ENCODE data around the gene NUDT15.
A peak's percentile ranks its signal among the peaks of the same experiment; 100 is the strongest.

Gene NUDT15

DNA sequence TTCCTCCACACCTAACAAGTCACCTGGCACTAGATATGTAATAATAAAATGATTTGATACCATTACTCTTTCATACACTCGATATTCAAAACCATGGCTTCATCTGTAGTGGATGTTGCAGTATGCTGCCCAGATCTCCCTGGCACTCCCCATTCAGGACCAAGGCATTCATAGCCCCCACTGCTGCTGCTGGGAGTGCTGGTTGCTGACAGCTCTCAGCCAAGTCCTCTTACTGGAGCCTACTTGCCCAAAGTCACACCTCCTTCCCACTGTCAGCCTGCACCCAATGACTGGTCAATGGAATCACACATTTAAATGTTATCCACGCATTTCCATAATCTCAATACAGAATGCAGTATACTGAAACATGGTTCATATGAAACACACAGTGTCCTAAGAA is 40.1 kb upstream of the NUDT15 start (continued):
- TF ChIP-seq ZNF391 (tag by site-specific recombination; IDR thresholded peaks at IDR 0.05; ENCODE audit: borderline replicate concordance, low read depth) (no peak), ZNF658 (tag by site-specific recombination; IDR thresholded peaks at IDR 0.05) (no peak), ZNF146 (tag by site-specific recombination; IDR thresholded peaks at IDR 0.05) (no peak), ZBTB7A (tag by site-specific recombination; IDR thresholded peaks at IDR 0.05; ENCODE audit: low read depth) (no peak), ZNF366 (tag by site-specific recombination; conservative IDR thresholded peaks at IDR 0.05) (no peak)
- TF ChIP-seq, protein P1, sequence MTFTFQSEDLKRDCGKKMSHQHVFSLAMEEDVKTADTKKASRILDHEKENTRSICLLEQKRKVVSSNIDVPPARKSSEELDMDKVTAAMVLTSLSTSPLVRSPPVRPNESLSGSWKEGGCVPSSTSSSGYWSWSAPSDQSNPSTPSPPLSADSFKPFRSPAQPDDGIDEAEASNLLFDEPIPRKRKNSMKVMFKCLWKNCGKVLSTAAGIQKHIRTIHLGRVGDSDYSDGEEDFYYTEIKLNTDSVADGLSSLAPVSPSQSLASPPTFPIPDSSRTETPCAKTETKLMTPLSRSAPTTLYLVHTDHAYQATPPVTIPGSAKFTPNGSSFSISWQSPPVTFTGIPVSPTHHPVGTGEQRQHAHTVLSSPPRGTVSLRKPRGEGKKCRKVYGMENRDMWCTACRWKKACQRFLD (tag by site-specific recombination; IDR thresholded peaks at IDR 0.05): no peak

DNA sequence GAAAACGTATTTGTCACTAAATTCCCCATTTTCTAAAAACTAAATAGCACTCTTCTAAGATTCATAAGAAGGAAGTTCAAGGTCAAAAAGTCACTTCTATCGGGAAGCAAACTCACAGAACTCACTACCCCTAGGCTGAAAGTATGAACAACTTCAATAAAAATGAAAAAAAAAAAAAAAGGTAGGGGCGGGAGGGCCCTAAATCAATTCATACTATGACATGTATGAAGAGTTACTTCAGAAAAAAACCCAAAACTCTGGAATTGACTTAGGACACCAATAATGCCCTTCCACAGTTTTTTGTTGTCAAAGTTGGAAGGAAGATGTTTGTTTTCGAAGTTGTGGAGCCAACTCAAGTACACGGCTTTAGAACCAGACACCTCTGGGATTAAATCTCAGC is 37.6 kb upstream of the NUDT15 start:
- ChIA-PET POLR2A (interaction anchor here (0.6 kb wide), 1 partner anchor 166 kb away, joined by 6 read pairs; no protein-coding TSS in a partner anchor), CTCF (interaction anchor here (1.3 kb wide), 1 partner anchor 38 kb away, joined by 5 read pairs; the partner anchor contains the start of gene NUDT15)
- H3K4me1 ChIP-seq (ENCODE audit: control insufficient read depth, insufficient read depth, low read length): peaks cover 2% of the 10 kb centered on the region; the same call in 1 of the 2 replicates
- H3K36me3 ChIP-seq (ENCODE audit: control insufficient read depth in 2 of 2, insufficient read depth in 1 of 2, low read length in 2 of 2): peaks cover 0 to 19% of the 10 kb centered on the region in 2 experiments; a peak in 2 of 3 replicates
- H3K27ac ChIP-seq (ENCODE audit: extremely low read depth, low read depth, low read length): no peak overlapping the region
- no peaks in the 10 kb centered on the region for H3K9me3 ChIP-seq (ENCODE audit: control insufficient read depth, insufficient read depth, low read depth, low read length)
- peak overlapping the region; percentile 99 for H3K4me3 ChIP-seq (ENCODE audit: low read depth, low read length)
- TF ChIP-seq, protein P2, sequence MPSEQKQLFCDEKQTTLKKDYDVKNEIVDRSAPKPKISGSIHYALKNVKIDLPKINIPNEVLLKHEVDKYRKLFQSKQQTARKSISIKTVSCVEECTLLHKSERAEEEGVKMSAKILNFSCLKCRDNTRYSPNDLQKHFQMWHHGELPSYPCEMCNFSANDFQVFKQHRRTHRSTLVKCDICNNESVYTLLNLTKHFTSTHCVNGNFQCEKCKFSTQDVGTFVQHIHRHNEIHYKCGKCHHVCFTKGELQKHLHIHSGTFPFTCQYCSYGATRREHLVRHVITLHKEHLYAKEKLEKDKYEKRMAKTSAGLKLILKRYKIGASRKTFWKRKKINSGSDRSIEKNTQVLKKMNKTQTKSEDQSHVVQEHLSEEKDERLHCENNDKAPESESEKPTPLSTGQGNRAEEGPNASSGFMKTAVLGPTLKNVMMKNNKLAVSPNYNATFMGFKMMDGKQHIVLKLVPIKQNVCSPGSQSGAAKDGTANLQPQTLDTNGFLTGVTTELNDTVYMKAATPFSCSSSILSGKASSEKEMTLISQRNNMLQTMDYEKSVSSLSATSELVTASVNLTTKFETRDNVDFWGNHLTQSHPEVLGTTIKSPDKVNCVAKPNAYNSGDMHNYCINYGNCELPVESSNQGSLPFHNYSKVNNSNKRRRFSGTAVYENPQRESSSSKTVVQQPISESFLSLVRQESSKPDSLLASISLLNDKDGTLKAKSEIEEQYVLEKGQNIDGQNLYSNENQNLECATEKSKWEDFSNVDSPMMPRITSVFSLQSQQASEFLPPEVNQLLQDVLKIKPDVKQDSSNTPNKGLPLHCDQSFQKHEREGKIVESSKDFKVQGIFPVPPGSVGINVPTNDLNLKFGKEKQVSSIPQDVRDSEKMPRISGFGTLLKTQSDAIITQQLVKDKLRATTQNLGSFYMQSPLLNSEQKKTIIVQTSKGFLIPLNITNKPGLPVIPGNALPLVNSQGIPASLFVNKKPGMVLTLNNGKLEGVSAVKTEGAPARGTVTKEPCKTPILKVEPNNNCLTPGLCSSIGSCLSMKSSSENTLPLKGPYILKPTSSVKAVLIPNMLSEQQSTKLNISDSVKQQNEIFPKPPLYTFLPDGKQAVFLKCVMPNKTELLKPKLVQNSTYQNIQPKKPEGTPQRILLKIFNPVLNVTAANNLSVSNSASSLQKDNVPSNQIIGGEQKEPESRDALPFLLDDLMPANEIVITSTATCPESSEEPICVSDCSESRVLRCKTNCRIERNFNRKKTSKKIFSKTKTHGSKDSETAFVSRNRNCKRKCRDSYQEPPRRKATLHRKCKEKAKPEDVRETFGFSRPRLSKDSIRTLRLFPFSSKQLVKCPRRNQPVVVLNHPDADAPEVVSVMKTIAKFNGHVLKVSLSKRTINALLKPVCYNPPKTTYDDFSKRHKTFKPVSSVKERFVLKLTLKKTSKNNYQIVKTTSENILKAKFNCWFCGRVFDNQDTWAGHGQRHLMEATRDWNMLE (tag by site-specific recombination; conservative IDR thresholded peaks at IDR 0.05; ENCODE audit: low read depth): no peak
- TF ChIP-seq ZNF350 (tag by site-specific recombination; IDR thresholded peaks at IDR 0.05): no peak
- no peak for TF ChIP-seq ZNF19 (tag by site-specific recombination; IDR thresholded peaks at IDR 0.05; ENCODE audit: low read depth)
- TF ChIP-seq, protein P3, sequence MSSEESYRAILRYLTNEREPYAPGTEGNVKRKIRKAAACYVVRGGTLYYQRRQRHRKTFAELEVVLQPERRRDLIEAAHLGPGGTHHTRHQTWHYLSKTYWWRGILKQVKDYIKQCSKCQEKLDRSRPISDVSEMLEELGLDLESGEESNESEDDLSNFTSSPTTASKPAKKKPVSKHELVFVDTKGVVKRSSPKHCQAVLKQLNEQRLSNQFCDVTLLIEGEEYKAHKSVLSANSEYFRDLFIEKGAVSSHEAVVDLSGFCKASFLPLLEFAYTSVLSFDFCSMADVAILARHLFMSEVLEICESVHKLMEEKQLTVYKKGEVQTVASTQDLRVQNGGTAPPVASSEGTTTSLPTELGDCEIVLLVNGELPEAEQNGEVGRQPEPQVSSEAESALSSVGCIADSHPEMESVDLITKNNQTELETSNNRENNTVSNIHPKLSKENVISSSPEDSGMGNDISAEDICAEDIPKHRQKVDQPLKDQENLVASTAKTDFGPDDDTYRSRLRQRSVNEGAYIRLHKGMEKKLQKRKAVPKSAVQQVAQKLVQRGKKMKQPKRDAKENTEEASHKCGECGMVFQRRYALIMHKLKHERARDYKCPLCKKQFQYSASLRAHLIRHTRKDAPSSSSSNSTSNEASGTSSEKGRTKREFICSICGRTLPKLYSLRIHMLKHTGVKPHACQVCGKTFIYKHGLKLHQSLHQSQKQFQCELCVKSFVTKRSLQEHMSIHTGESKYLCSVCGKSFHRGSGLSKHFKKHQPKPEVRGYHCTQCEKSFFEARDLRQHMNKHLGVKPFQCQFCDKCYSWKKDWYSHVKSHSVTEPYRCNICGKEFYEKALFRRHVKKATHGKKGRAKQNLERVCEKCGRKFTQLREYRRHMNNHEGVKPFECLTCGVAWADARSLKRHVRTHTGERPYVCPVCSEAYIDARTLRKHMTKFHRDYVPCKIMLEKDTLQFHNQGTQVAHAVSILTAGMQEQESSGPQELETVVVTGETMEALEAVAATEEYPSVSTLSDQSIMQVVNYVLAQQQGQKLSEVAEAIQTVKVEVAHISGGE (tag by site-specific recombination; conservative IDR thresholded peaks at IDR 0.05; ENCODE audit: low read depth): no peak
- TF ChIP-seq ZNF558 (tag by site-specific recombination; IDR thresholded peaks at IDR 0.05): no peak
- TF ChIP-seq, protein P4, sequence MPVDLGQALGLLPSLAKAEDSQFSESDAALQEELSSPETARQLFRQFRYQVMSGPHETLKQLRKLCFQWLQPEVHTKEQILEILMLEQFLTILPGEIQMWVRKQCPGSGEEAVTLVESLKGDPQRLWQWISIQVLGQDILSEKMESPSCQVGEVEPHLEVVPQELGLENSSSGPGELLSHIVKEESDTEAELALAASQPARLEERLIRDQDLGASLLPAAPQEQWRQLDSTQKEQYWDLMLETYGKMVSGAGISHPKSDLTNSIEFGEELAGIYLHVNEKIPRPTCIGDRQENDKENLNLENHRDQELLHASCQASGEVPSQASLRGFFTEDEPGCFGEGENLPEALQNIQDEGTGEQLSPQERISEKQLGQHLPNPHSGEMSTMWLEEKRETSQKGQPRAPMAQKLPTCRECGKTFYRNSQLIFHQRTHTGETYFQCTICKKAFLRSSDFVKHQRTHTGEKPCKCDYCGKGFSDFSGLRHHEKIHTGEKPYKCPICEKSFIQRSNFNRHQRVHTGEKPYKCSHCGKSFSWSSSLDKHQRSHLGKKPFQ (tag by site-specific recombination; IDR thresholded peaks at IDR 0.05): no peak
- TF ChIP-seq, protein P5, sequence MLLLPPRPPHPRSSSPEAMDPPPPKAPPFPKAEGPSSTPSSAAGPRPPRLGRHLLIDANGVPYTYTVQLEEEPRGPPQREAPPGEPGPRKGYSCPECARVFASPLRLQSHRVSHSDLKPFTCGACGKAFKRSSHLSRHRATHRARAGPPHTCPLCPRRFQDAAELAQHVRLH (tag by site-specific recombination; IDR thresholded peaks at IDR 0.05): no peak
- TF ChIP-seq KLF7 (tag by site-specific recombination; IDR thresholded peaks at IDR 0.05; ENCODE audit: borderline replicate concordance): no peak
- TF ChIP-seq REPIN1 (tag by site-specific recombination; IDR thresholded peaks at IDR 0.05; ENCODE audit: low read depth): no peak
- TF ChIP-seq, protein P6, sequence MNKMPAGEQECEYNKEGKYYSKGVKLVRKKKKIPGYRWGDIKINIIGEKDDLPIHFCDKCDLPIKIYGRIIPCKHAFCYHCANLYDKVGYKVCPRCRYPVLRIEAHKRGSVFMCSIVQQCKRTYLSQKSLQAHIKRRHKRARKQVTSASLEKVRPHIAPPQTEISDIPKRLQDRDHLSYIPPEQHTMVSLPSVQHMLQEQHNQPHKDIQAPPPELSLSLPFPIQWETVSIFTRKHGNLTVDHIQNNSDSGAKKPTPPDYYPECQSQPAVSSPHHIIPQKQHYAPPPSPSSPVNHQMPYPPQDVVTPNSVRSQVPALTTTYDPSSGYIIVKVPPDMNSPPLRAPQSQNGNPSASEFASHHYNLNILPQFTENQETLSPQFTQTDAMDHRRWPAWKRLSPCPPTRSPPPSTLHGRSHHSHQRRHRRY (tag by site-specific recombination; IDR thresholded peaks at IDR 0.05): no peak
- TF ChIP-seq HOXA7 (CRISPR knock-in tag; IDR thresholded peaks at IDR 0.05; ENCODE audit: borderline replicate concordance): no peak
- TF ChIP-seq ZBTB21 (tag by site-specific recombination; IDR thresholded peaks at IDR 0.05): no peak
- TF ChIP-seq KLF8 (tag by site-specific recombination; IDR thresholded peaks at IDR 0.05): no peak
- TF ChIP-seq ZNF10 (tag by site-specific recombination; IDR thresholded peaks at IDR 0.05): no peak
- no peak for TF ChIP-seq ZNF391 (tag by site-specific recombination; IDR thresholded peaks at IDR 0.05; ENCODE audit: borderline replicate concordance, low read depth)
- TF ChIP-seq, protein P7, sequence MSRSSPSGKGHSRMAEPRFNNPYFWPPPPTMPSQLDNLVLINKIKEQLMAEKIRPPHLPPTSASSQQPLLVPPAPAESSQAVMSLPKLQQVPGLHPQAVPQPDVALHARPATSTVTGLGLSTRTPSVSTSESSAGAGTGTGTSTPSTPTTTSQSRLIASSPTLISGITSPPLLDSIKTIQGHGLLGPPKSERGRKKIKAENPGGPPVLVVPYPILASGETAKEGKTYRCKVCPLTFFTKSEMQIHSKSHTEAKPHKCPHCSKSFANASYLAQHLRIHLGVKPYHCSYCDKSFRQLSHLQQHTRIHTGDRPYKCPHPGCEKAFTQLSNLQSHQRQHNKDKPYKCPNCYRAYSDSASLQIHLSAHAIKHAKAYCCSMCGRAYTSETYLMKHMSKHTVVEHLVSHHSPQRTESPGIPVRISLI (tag by site-specific recombination; IDR thresholded peaks at IDR 0.05): no peak
- no peak for TF ChIP-seq ZNF302 (tag by site-specific recombination; IDR thresholded peaks at IDR 0.05; ENCODE audit: low read depth)
